Gastrocnemius medialis (tissue), 4 donors: ENCODE data around the gene GDF7.

Source experiments
- POLR2A ChIP-seq, 2 donors: fragments of 450-650 bp; IDR thresholded peaks; one replicate each; pipeline ENCODE4 v1.6.1; 2017; ENCODE audit warnings: antibody characterized with exemption in 2 of 2, mild to moderate bottlenecking in 2 of 2, moderate library complexity in 2 of 2
- TF ChIP-seq, protein P1 (sequence below), 5 experiments: fragments of 450-650 bp in 3 of 5; fragments of 200-600 bp in 2 of 5; sonication (generic) in 2 of 5; IDR thresholded peaks in 4 of 5; conservative IDR thresholded peaks in 1 of 5; 1 replicate in 4 of 5; 2 replicates in 1 of 5; pipeline ENCODE4 v1.5.1; 2016 to 2019; ENCODE audit warnings: antibody characterized with exemption in 5 of 5, mild to moderate bottlenecking in 3 of 5, moderate library complexity in 3 of 5

- TF ChIP-seq, protein P1, sequence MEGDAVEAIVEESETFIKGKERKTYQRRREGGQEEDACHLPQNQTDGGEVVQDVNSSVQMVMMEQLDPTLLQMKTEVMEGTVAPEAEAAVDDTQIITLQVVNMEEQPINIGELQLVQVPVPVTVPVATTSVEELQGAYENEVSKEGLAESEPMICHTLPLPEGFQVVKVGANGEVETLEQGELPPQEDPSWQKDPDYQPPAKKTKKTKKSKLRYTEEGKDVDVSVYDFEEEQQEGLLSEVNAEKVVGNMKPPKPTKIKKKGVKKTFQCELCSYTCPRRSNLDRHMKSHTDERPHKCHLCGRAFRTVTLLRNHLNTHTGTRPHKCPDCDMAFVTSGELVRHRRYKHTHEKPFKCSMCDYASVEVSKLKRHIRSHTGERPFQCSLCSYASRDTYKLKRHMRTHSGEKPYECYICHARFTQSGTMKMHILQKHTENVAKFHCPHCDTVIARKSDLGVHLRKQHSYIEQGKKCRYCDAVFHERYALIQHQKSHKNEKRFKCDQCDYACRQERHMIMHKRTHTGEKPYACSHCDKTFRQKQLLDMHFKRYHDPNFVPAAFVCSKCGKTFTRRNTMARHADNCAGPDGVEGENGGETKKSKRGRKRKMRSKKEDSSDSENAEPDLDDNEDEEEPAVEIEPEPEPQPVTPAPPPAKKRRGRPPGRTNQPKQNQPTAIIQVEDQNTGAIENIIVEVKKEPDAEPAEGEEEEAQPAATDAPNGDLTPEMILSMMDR (IDR thresholded peaks at IDR 0.05 in 4 of 5, conservative IDR thresholded peaks at IDR 0.05 in 1 of 5): no peak
- no peak for TF ChIP-seq POLR2A (IDR thresholded peaks at IDR 0.05)
These were observed 43.2 kb upstream of the GDF7 start for GRCh38 chr2:20623741-20624155.
